ENCODE results near the gene CNTN1.

The CNTN1 gene

DNA sequence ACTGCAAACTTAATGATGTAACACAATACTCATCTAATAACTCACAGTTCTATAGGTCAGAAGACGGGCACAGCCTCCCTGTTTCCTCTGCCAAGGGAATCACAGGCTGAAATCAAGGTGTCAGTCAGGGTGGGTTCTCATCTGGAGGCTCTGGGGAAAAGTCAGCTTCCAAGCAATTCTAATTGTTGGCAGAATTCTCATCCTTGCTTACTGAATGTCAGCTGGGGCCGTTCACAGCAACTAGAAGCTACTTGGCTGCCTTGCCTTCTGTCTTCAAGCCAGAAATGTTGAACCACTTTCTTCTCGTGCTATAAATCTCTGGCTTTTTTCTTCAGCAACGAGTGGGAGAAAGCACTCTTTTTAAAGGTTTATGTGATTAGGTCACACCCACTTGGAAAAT, 415.8 kb downstream of the CNTN1 start:
- Mint-ChIP-seq H3K4me1 (ENCODE audit: low read depth) (no peaks in the 10 kb centered on the region), H3K4me3 (no peak overlapping the region), H3K36me3 (ENCODE audit: low read depth) (no peaks in the 10 kb centered on the region), H3K9me3 (peaks cover 4% of the 10 kb centered on the region), H3K27ac (no peak overlapping the region), H3K27me3 (no peaks in the 10 kb centered on the region)
- no peak for DNase-seq

DNA sequence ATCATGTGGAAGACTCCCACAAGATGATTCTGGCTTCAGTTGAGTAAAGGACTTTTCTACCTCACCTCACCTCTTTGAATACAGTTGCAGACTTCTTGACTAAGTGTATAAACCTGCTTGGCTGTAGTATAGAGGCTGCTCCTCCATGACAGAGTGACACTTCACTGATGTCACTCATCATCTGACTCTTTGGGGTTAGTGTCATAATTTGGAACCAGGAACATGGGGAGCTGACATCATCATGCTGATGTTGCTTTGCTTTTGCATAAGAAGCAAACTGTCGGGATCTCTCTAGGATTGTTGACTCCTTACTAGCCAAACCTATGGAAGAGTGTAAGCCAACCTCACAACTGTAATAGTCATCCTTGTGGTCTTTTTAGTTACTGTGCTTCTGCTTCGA, 420.7 kb downstream of the CNTN1 start:
- peaks cover 2% of the 10 kb centered on the region for H3K9me3 Mint-ChIP-seq
- H3K4me3 Mint-ChIP-seq, result no peak overlapping the region
- DNase-seq, result no peak
- H3K4me1 Mint-ChIP-seq (ENCODE audit: low read depth), result no peaks in the 10 kb centered on the region
- no peaks in the 10 kb centered on the region for H3K36me3 Mint-ChIP-seq (ENCODE audit: low read depth)
- H3K27me3 Mint-ChIP-seq, result no peaks in the 10 kb centered on the region
- no peak overlapping the region for H3K27ac Mint-ChIP-seq

DNA sequence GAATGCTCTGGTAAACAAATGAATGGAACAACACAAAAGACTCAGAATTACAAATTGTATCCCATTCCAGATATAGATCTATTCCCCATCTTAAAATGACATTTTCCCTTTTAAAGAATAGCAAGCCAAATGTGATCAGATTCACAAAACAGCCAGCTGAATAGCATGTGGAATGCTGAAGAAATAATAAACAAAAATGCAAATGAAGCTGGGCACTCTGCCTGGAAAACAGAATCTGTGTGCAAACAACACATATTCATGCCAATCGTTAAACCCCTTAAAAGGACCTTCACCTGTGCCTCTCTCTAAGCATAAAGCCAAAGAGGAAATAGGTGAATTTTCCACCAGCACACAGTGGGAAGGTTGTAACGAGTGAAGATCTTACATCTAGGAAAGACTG, 428.0 kb downstream of the CNTN1 start:
- Mint-ChIP-seq H3K4me3 (no peak overlapping the region), H3K9me3 (no peaks in the 10 kb centered on the region), H3K4me1 (ENCODE audit: low read depth) (no peaks in the 10 kb centered on the region), H3K27me3 (no peaks in the 10 kb centered on the region), H3K27ac (no peak overlapping the region), H3K36me3 (ENCODE audit: low read depth) (no peaks in the 10 kb centered on the region)
- DNase-seq, result no peak

DNA sequence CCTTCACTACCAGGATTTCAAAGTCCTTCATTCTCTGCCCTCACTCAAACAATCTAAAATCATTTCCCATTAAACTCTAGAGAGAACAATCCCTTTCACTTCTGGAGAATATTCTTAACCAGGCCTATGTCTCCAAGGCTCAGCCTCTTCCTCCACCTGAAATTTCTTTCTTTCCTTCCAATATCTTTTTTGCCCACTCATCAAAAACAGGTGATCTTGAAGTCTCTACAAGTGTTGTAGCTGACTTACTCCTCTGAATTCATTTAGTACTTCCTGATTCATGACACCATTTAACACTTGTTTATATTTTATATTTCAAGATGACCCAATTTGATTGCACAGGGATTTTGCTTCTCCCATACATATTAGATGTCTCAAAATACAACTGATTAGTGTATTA, 429.1 kb downstream of the CNTN1 start:
- Mint-ChIP-seq H3K27me3 (no peaks in the 10 kb centered on the region), H3K27ac (no peak overlapping the region)

More for the DNA sequence above, 429.1 kb downstream of the CNTN1 start:
- Mint-ChIP-seq H3K9me3 (no peaks in the 10 kb centered on the region), H3K4me1 (ENCODE audit: low read depth) (no peaks in the 10 kb centered on the region), H3K36me3 (ENCODE audit: low read depth) (no peaks in the 10 kb centered on the region), H3K4me3 (no peak overlapping the region)
- DNase-seq, result no peak
